Activated CD8-positive, alpha-beta memory T cell treated with anti-CD3 and anti-CD28 coated beads for 1 hour (primary cell): ENCODE measurements around the gene ETS1.

Source experiments
- DNase-seq, 2 donors: peaks; one replicate each; pipeline ENCODE4 v3.0.0-alpha.2; 2020; ENCODE audit warnings: low read depth in 1 of 2; ENCODE audit errors: extremely low read depth in 1 of 2

The ETS1 gene

GRCh38 chr11:128595775-128596174 lies 8.4 kb upstream of the ETS1 start:
- no peak for DNase-seq

GRCh38 chr11:128595221-128595620 lies 7.9 kb upstream of the ETS1 start:
- no peak for DNase-seq

GRCh38 chr11:128594226-128594625 lies 6.9 kb upstream of the ETS1 start:
- no peak for DNase-seq

- no peak for DNase-seq
Measured at GRCh38 chr11:128593281-128593680, 5.9 kb upstream of the ETS1 start.

- DNase-seq, result no peak
Measured at GRCh38 chr11:128592454-128592853, 5.1 kb upstream of the ETS1 start.

DNA sequence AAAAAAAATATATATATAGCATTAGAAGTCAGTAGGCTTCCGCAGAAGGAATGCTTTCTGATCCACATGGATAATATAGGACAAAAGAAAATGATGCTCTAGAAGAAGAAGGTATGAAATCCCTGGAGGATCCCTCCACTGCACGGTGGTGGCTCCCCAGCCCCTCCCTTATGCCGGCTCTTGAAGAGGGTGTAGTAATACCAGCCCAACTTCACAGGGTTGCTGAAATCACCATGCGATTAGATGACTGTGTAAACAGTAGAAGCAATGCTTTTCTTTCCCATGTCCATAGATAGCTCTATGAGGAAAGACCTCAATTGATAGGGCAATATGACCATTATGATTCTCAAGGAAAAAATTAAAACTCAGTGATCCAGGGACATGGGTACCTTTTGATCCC lies 3.2 kb upstream of the ETS1 start:
- no peak for DNase-seq

GRCh38 chr11:128589998-128590397 lies 2.6 kb upstream of the ETS1 start:
- no peak for DNase-seq

- no peak for DNase-seq
Measured at GRCh38 chr11:128588093-128588492, 735 bp upstream of the ETS1 start.

DNA sequence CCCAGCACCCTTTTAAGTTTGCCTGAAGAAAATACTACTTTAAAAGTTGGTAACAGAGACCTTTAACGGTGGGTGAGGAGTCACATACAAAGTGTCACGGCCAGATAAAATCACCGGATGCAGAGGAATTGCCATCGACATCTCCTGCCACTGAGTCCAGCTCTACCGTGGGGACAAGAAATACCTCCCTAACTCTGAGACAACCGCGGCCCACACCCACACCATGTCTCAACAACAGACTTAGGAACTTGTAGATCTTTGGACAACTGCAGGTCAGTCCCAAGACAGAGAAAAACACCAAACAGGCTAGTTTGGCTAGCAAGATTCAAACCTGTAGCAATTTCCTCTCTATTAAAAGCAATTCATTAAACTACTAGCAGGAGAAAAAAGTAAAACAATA lies 669 bp downstream of the ETS1 start:
- DNase-seq, result no peak

- no peak for DNase-seq
Measured at GRCh38 chr11:128585498-128586238, 1.7 kb downstream of the ETS1 start.

DNA sequence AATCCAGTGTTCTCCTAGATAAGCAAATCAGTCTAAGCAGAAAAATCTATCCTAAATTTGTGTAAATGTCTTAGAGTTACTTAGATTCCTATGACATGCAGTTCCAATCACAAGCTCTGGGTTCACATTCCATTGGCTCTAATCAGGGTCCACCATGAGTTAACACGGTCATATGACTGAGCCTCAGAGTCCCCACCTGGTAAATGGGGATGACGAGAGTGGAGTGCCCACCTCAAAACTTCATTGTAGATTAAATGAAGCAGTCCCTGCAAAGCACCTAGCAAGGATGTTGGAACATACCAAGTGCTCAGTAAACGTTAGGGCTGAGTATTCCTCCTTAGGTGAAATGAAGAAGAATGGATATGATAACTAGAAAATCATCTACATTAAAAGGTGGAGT lies 3.1 kb downstream of the ETS1 start:
- no peak for DNase-seq

- no peak for DNase-seq
Measured at GRCh38 chr11:128582496-128583366, 4.6 kb downstream of the ETS1 start.

DNA sequence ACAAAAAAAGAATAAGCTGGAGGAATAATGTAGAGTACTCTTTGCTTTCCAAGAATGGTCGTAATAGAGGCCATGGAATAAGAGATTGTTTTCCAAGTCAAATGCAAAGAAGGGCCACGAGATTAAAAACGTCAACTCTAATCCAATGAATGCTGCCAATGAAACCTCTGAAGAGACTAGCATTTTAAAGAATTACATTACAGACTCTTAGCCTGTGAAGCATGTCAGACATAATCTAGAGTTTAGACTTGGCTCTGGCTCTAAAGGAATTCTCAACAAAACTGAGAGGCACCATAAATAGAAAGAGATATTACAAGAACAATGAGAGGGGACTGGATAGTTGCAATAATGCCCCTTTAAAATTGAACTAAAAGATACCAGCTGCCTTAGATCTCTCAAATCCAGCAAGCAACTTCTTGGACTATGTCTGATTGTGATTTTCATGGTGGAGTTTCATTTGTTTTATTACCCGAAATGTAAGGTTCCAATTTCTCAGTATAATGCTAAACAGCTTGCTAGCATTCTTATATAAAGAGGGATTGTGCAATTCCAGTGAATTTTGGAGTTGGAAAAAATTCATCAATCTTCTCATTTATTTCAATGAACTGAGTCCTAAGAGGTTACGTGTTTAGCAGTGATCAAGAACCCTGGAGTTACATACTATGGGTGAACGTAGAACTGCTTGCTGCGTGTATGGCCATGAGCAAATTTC lies 5.6 kb downstream of the ETS1 start:
- DNase-seq, result no peak

- no peak for DNase-seq
Measured at GRCh38 chr11:128580612-128581011, 6.7 kb downstream of the ETS1 start.

- no peak for DNase-seq
Measured at GRCh38 chr11:128579798-128580504, 7.4 kb downstream of the ETS1 start.

- DNase-seq, result no peak
Measured at GRCh38 chr11:128576555-128576954, 10.8 kb downstream of the ETS1 start.

DNA sequence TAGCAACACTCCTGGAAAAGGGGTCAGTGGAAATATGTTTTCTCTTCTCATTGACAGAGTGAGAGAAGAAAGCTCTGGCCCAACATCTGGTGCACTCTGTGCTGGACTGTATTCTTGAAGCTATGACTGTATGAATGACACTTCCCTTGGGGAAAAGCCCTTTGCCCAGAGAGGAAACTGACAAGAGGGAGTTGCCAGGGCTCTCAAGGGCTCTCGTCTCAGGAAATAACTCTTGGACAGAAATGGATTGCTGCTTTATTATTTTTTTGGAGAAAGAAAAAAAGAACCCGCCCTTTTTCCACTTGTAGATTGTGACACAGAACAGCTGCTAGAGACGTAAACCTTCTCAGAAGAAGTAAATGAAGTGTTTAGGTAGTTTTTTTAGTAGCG lies 11.4 kb downstream of the ETS1 start:
- no peak for DNase-seq

DNA sequence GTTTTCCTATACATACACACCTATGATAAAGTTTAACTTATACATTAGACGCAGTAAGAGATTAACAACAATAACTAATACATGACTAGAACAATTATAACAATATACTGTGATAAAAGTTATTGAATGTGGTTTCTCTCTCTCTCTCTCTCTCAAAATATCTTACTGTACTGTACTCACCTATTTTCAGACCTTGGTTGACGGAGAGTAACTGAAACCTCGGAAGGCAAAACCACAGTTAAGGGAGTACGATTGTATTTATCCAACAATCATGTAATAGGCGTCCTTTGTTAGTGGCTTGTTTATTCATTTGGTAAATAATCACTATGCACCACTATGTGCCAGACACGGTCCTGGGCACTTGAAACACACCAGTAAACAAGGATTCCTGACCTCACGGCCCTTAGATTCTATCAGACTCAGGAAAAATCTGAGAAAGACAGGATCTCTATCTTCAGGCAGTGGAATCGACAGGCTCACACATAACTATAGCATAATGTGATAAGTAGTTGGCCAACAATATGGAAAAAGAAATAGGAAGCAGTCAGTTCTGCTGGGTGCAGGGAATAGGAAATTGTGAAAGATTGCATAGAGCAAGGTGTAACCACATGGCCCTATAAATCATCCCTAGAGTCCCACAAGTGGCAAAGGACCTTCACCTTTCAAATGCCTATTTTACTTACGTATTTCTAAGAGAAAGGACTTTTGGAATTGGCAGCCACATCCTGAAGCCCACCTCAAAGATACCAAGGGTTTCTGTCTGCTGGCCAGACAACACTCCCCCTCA lies 12.0 kb downstream of the ETS1 start:
- DNase-seq, result no peak

- DNase-seq, result no peak
Measured at GRCh38 chr11:128574576-128575011, 12.8 kb downstream of the ETS1 start.

- no peak for DNase-seq
Measured at GRCh38 chr11:128573638-128574037, 13.7 kb downstream of the ETS1 start.
